ENCODE measurements around the gene XRCC1.

GRCh38 chr19:43596842-43597461, 21.6 kb upstream of the XRCC1 start:
- TF ChIP-seq, protein P1, sequence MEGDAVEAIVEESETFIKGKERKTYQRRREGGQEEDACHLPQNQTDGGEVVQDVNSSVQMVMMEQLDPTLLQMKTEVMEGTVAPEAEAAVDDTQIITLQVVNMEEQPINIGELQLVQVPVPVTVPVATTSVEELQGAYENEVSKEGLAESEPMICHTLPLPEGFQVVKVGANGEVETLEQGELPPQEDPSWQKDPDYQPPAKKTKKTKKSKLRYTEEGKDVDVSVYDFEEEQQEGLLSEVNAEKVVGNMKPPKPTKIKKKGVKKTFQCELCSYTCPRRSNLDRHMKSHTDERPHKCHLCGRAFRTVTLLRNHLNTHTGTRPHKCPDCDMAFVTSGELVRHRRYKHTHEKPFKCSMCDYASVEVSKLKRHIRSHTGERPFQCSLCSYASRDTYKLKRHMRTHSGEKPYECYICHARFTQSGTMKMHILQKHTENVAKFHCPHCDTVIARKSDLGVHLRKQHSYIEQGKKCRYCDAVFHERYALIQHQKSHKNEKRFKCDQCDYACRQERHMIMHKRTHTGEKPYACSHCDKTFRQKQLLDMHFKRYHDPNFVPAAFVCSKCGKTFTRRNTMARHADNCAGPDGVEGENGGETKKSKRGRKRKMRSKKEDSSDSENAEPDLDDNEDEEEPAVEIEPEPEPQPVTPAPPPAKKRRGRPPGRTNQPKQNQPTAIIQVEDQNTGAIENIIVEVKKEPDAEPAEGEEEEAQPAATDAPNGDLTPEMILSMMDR (IDR thresholded peaks at IDR 0.05 in 4 of 5, conservative IDR thresholded peaks at IDR 0.05 in 1 of 5) = no peak
- no peak for TF ChIP-seq POLR2A (IDR thresholded peaks at IDR 0.05)
